RWPE1 (cell line): ENCODE measurements around the gene GPN1.
"Not testable (repeated sequence)": the region's sequence is repeated elsewhere in the genome, so short reads cannot be mapped to it uniquely, and the experiment has no call there.

Experiments used
- CTCF ChIA-PET: fragments of 350-600 bp; sonication (Branson Sonifier 250); formaldehyde crosslinking; extraction: SDS; loops from one replicate; lab custom pipeline; 2021; lab: Yijun Ruan, JAX
- POLR2A ChIA-PET: fragments of 400-600 bp; formaldehyde crosslinking; extraction: SDS; loops from one replicate; lab custom pipeline; 2020; ENCODE audit warnings: antibody characterized with exemption; ENCODE audit not compliant: low non-redundant PET; lab: Yijun Ruan, JAX
- DNase-seq: peaks from one replicate; pipeline ENCODE4 v3.0.0; 2012; ENCODE audit warnings: low spot score
- H3K27ac ChIP-seq: fragments of 450-650 bp; 2 replicates; pipeline ENCODE4 v1.5.1; 2017
- CTCF ChIP-seq: fragments of 450-650 bp; conservative IDR thresholded peaks from 2 replicates; pipeline ENCODE4 v1.5.1; 2017; ENCODE audit warnings: low read depth, mild to moderate bottlenecking

Gene GPN1

GRCh38 chr2:27627963-27628766 lies 685 bp upstream of the GPN1 start:
- POLR2A ChIA-PET: no interaction called here

DNA sequence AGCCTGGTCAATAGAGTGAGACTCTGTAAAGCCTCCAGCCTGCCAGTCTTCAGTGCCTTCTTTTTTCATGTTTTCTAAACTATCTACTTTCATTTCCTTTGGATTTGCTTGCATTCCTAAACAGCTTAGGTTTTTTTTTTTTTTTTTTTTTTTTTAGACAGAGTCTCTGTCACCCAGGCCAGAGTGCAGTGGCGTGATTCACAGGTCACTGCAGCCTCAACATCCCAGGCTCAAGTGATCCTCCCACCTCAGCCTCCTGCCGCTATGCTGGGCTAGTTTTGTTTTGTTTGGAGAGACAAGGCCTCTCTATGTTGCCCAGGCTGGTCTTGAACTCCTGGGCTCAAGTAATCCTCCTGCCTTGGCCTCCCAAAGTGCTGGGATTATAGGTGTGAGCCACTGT lies 1.4 kb downstream of the GPN1 start:
- peak overlapping the region; percentile 14; the same call in 1 of the 2 replicates for H3K27ac ChIP-seq
- CTCF ChIA-PET, DNase-seq: not testable (repeated sequence)
- POLR2A ChIA-PET: interaction anchor here (0.6 kb wide), 2 partner anchors 9 to 255 kb away, joined by 4 to 11 read pairs; no protein-coding TSS in a partner anchor

More at GRCh38 chr2:27627963-27628766, 685 bp upstream of the GPN1 start:
- DNase-seq: peak; percentile 86
- CTCF ChIA-PET: interaction anchor here (0.6 kb wide), 1 partner anchor 19 kb away, joined by 3 read pairs; no protein-coding TSS in a partner anchor
- peak overlapping the region; percentile 94 for H3K27ac ChIP-seq
- TF ChIP-seq CTCF: no peak

GRCh38 chr2:27634291-27634690 lies 5.4 kb downstream of the GPN1 start:
- H3K27ac ChIP-seq: no peak overlapping the region
- no peak for TF ChIP-seq CTCF
- no peak for DNase-seq
- ChIA-PET CTCF (no interaction called here), POLR2A (no interaction called here)

DNA sequence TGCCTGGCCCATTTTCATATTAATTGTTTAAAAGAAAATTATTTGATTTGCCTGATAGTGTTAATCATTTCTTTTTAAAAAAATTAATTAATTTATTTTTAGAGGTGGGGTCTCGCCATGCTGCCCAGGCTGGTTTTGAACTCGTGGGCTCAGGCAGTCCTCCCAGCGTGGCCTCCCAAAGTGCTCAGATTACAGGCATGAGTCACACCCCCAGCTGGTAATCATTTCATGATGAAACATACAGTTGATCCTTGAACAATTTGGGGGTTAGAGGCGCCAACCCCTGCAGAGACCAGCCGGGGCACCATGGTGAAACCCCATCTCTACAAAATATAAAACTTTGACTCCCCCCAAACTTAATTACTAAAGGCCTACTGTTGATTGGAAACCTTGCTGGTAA lies 7.9 kb downstream of the GPN1 start:
- ChIA-PET CTCF (no interaction called here), POLR2A (interaction anchor here (0.7 kb wide), 1 partner anchor 18 kb away, joined by 3 read pairs; no protein-coding TSS in a partner anchor)
- no peak for TF ChIP-seq CTCF
- 0 out of 2 replicates have a peak overlapping the region, but pooled peaks have one; percentile 13 for H3K27ac ChIP-seq
- no peak for DNase-seq

DNA sequence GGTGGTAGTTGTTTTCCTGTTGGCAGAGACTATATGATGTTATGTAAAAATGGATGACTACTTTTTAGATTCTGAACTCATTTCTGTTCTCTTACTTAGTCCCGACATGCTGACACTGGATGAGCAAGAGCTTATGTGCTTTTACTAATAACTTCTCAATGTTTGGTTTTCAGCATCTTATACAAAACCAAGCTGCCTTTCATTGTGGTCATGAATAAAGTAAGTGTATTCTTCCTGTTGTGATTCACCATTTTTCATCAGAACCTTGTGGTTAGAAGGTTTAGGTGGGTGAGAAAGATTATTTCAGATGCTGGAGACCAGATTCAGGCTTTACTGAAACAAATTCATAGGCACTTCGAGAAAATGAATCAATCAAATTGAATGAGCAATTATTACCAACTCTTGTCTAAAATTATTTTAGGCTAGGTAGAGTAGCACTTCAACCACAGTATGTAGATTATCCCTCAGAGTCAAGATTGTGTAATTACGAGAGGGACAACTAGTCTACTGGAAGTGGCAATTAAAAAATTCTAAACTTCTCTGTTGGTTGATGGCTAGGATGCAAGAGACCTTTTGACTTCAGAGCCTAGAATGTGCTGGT lies 9.3 kb downstream of the GPN1 start:
- POLR2A ChIA-PET: no interaction called here
- no peak for TF ChIP-seq CTCF
- H3K27ac ChIP-seq: no peak overlapping the region
- CTCF ChIA-PET: no interaction called here
- peak; percentile 32 for DNase-seq

DNA sequence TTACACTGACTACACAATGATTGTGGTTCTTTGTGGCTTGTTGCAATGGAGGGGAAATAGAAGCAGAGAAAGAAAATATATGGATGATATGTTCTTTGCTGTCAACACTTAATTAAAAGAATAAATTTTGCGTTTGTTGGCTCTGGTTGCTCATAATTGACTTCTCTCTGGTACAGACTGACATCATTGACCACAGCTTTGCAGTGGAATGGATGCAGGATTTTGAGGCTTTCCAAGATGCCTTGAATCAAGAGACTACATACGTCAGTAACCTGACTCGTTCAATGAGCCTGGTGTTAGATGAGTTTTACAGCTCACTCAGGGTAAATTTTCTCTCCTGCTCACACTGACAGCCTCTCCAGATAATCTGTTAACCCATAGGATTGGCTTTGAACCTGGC lies 9.9 kb downstream of the GPN1 start:
- DNase-seq: no peak
- H3K27ac ChIP-seq: no peak overlapping the region
- POLR2A ChIA-PET: interaction anchor here (0.5 kb wide), 1 partner anchor 9 kb away, joined by 11 read pairs; no protein-coding TSS in a partner anchor
- TF ChIP-seq CTCF: no peak
- CTCF ChIA-PET: interaction anchor here (0.6 kb wide), 1 partner anchor 12 kb away, joined by 3 read pairs; no protein-coding TSS in a partner anchor
